WTC11 (cell line): ENCODE measurements around the gene GALNT2. TPM values are rescaled to one million over a fixed set of nuclear protein-coding genes. Genes with fewer than 3 reads are reported as not detected.

ENCODE experiments used
- ATAC-seq: fragments of 200-7000 bp; cut with Tn5 transposase; 2 replicates; pipeline ENCODE4 v1.10.0; 2021; ENCODE audit warnings: mild to moderate bottlenecking, moderate library complexity
- CTCF ChIA-PET: fragments of 300-600 bp; sonication (Branson Sonifier 250); formaldehyde crosslinking; loops from one replicate; lab custom pipeline; 2021; ENCODE audit warnings: antibody characterized with exemption; lab: Charles Lee
- POLR2A ChIA-PET: fragments of 350-600 bp; sonication (Branson Sonifier 250); formaldehyde crosslinking; loops from one replicate; lab custom pipeline; 2021; ENCODE audit warnings: antibody characterized with exemption; lab: Charles Lee
- DNase-seq: peaks from one replicate; pipeline ENCODE4 v3.0.0; 2021; ENCODE audit warnings: low spot score
- H3K27ac Mint-ChIP-seq: 2 replicates; pipeline ENCODE4 v1.8.0; 2021; ENCODE audit warnings: mixed read lengths
- H3K27me3 Mint-ChIP-seq: 2 replicates; pipeline ENCODE4 v1.8.0; 2021; ENCODE audit warnings: low read depth, mild to moderate bottlenecking, moderate library complexity, mixed read lengths
- H3K36me3 Mint-ChIP-seq: 2 replicates; pipeline ENCODE4 v1.8.0; 2021; ENCODE audit warnings: mixed read lengths
- H3K4me1 Mint-ChIP-seq: 2 replicates; pipeline ENCODE4 v1.8.0; 2022; ENCODE audit warnings: mixed read lengths
- H3K4me3 Mint-ChIP-seq: 2 replicates; pipeline ENCODE4 v1.8.0; 2021; ENCODE audit warnings: mild to moderate bottlenecking, moderate library complexity, mixed read lengths
- H3K9me3 Mint-ChIP-seq: 2 replicates; pipeline ENCODE4 v1.8.0; 2021; ENCODE audit warnings: mixed read lengths
- AR ChIP-seq: fragments of 250-450 bp; sonication (Bioruptor Pico); IDR thresholded peaks from 2 replicates; pipeline ENCODE4 v1.9.0; 2021; ENCODE audit warnings: mild to moderate bottlenecking
- ETV6 ChIP-seq: sonication (generic); formaldehyde crosslinking; IDR thresholded peaks from 2 replicates; pipeline ENCODE4 v1.8.1; 2022; ENCODE audit warnings: mild to moderate bottlenecking, missing genetic modification reagents
- FOXP1 ChIP-seq: sonication (generic); formaldehyde crosslinking; IDR thresholded peaks from 2 replicates; pipeline ENCODE4 v1.8.0; 2022; ENCODE audit warnings: missing genetic modification reagents, mild to moderate bottlenecking, moderate library complexity, borderline replicate concordance
- IRF1 ChIP-seq: sonication (generic); formaldehyde crosslinking; IDR thresholded peaks from 2 replicates; pipeline ENCODE4 v1.8.0; 2023; ENCODE audit warnings: missing genetic modification reagents
- NFYB ChIP-seq: sonication (generic); formaldehyde crosslinking; conservative IDR thresholded peaks from 2 replicates; pipeline ENCODE4 v1.8.0; 2022; ENCODE audit warnings: low read depth, missing genetic modification reagents
- PREB ChIP-seq: sonication (generic); formaldehyde crosslinking; IDR thresholded peaks from 2 replicates; pipeline ENCODE4 v1.8.1; 2022; ENCODE audit warnings: mild to moderate bottlenecking, missing genetic modification reagents, moderate library complexity, borderline replicate concordance
- PRRX2 ChIP-seq: fragments of 250-450 bp; sonication (Bioruptor Pico); IDR thresholded peaks from 2 replicates; pipeline ENCODE4 v1.8.0; 2021; ENCODE audit warnings: mild to moderate bottlenecking
- RORB ChIP-seq: fragments of 250-450 bp; sonication (Bioruptor Pico); IDR thresholded peaks from 2 replicates; pipeline ENCODE4 v1.9.0; 2021; ENCODE audit warnings: mild to moderate bottlenecking
- SMAD3 ChIP-seq: sonication (generic); formaldehyde crosslinking; IDR thresholded peaks from 2 replicates; pipeline ENCODE4 v1.8.0; 2022; ENCODE audit warnings: missing genetic modification reagents, mild to moderate bottlenecking, borderline replicate concordance
- TEAD4 ChIP-seq: sonication (generic); formaldehyde crosslinking; IDR thresholded peaks from 2 replicates; pipeline ENCODE4 v1.8.0; 2022; ENCODE audit warnings: mild to moderate bottlenecking, missing genetic modification reagents
- total RNA-seq: library from RNA; stranded (reverse); gene quantifications from 3 replicates; pipeline ENCODE4 v1.2.3, GENCODE V29; 2021
- TF ChIP-seq, protein P1 (sequence below): sonication (generic); formaldehyde crosslinking; IDR thresholded peaks from 2 replicates; pipeline ENCODE4 v1.8.0; 2022; ENCODE audit warnings: missing genetic modification reagents
- TF ChIP-seq, protein P2 (sequence below): sonication (generic); formaldehyde crosslinking; IDR thresholded peaks from 2 replicates; pipeline ENCODE4 v1.8.0; 2022; ENCODE audit warnings: mild to moderate bottlenecking, missing genetic modification reagents

The GALNT2 gene
- total RNA-seq, 1 experiment from 2014 or later: 74.8 TPM

GRCh38 chr1:230261928-230262650 lies 195.1 kb downstream of the GALNT2 start:
- Mint-ChIP-seq H3K4me3 (no peak overlapping the region), H3K4me1 (no peaks in the 10 kb centered on the region), H3K36me3 (peaks cover 44% of the 10 kb centered on the region), H3K27me3 (no peaks in the 10 kb centered on the region), H3K27ac (no peak overlapping the region), H3K9me3 (peaks cover 16% of the 10 kb centered on the region)
- ChIA-PET CTCF (interaction anchor here (1.3 kb wide), 1 partner anchor 14 kb away, joined by 6 read pairs; no protein-coding TSS in a partner anchor), POLR2A (no interaction called here)
- DNase-seq: no peak
- no peak for ATAC-seq
- TF ChIP-seq NFYB (CRISPR knock-in tag): no peak

GRCh38 chr1:230262867-230263567 lies 196.0 kb downstream of the GALNT2 start:
- no peak for DNase-seq
- TF ChIP-seq, protein P1, sequence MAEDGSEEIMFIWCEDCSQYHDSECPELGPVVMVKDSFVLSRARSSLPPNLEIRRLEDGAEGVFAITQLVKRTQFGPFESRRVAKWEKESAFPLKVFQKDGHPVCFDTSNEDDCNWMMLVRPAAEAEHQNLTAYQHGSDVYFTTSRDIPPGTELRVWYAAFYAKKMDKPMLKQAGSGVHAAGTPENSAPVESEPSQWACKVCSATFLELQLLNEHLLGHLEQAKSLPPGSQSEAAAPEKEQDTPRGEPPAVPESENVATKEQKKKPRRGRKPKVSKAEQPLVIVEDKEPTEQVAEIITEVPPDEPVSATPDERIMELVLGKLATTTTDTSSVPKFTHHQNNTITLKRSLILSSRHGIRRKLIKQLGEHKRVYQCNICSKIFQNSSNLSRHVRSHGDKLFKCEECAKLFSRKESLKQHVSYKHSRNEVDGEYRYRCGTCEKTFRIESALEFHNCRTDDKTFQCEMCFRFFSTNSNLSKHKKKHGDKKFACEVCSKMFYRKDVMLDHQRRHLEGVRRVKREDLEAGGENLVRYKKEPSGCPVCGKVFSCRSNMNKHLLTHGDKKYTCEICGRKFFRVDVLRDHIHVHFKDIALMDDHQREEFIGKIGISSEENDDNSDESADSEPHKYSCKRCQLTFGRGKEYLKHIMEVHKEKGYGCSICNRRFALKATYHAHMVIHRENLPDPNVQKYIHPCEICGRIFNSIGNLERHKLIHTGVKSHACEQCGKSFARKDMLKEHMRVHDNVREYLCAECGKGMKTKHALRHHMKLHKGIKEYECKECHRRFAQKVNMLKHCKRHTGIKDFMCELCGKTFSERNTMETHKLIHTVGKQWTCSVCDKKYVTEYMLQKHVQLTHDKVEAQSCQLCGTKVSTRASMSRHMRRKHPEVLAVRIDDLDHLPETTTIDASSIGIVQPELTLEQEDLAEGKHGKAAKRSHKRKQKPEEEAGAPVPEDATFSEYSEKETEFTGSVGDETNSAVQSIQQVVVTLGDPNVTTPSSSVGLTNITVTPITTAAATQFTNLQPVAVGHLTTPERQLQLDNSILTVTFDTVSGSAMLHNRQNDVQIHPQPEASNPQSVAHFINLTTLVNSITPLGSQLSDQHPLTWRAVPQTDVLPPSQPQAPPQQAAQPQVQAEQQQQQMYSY: no peak
- TF ChIP-seq, all 79 proteins: peak for 0
- POLR2A ChIA-PET: no interaction called here
- H3K36me3 Mint-ChIP-seq: peaks cover 39% of the 10 kb centered on the region
- H3K9me3 Mint-ChIP-seq: peaks cover 16% of the 10 kb centered on the region
- H3K27ac Mint-ChIP-seq: no peak overlapping the region
- ATAC-seq: no peak
- CTCF ChIA-PET: no interaction called here
- H3K27me3 Mint-ChIP-seq: no peaks in the 10 kb centered on the region
- no peaks in the 10 kb centered on the region for H3K4me1 Mint-ChIP-seq
- H3K4me3 Mint-ChIP-seq: no peak overlapping the region

- ChIA-PET POLR2A (no interaction called here), CTCF (no interaction called here)
- Mint-ChIP-seq H3K27me3 (no peaks in the 10 kb centered on the region), H3K4me1 (peaks cover 4% of the 10 kb centered on the region; the same call in 1 of the 2 replicates), H3K9me3 (peaks cover 11% of the 10 kb centered on the region), H3K4me3 (no peak overlapping the region), H3K27ac (peak overlapping the region; percentile 19; the same call in 1 of the 2 replicates), H3K36me3 (peaks cover 33% of the 10 kb centered on the region)
- DNase-seq: no peak
- ATAC-seq: no peak
- TF ChIP-seq IRF1 (CRISPR knock-in tag) (no peak), TEAD4 (CRISPR knock-in tag) (no peak), ETV6 (CRISPR knock-in tag) (no peak), AR (CRISPR knock-in tag) (no peak), RORB (no peak), SMAD3 (CRISPR knock-in tag) (no peak), PREB (CRISPR knock-in tag) (no peak), PRRX2 (CRISPR knock-in tag) (no peak), FOXP1 (CRISPR knock-in tag) (no peak)
- TF ChIP-seq, protein P2, sequence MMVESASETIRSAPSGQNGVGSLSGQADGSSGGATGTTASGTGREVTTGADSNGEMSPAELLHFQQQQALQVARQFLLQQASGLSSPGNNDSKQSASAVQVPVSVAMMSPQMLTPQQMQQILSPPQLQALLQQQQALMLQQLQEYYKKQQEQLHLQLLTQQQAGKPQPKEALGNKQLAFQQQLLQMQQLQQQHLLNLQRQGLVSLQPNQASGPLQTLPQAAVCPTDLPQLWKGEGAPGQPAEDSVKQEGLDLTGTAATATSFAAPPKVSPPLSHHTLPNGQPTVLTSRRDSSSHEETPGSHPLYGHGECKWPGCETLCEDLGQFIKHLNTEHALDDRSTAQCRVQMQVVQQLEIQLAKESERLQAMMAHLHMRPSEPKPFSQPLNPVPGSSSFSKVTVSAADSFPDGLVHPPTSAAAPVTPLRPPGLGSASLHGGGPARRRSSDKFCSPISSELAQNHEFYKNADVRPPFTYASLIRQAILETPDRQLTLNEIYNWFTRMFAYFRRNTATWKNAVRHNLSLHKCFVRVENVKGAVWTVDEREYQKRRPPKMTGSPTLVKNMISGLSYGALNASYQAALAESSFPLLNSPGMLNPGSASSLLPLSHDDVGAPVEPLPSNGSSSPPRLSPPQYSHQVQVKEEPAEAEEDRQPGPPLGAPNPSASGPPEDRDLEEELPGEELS: no peak
- TF ChIP-seq, protein P1: no peak
Observed at GRCh38 chr1:230263568-230264195, 196.6 kb downstream of the GALNT2 start.
